Left ventricle myocardium superior (tissue), 1 donor: Measurements from ENCODE around the gene PCDH9. TPM values are rescaled to one million over a fixed set of nuclear protein-coding genes. Genes with fewer than 3 reads are reported as not detected.
A peak's percentile ranks its signal among the peaks of the same experiment; 100 is the strongest.

ENCODE experiments used
- ATAC-seq: fragments of 200-7000 bp; cut with Tn5 transposase; one replicate; pipeline ENCODE4 v1.9.1; 2020; ENCODE audit warnings: mild to moderate bottlenecking, moderate library complexity
- DNase-seq: peaks from one replicate; pipeline ENCODE4 v3.0.0-alpha.2; 2020
- intact Hi-C: fragments of 100-400 bp; cut with micrococcal nuclease; formaldehyde crosslinking; loops from one replicate; pipeline ENCODE4 v1.11.0; 2022
- total RNA-seq: library from RNA; stranded (reverse); fragmentation: NEBNext Ultra II Directional; extraction: Animal tissue kit (Norgen Biotek cat#: 25700); gene quantifications from one replicate; pipeline ENCODE4 v1.2.1, GENCODE V29; 2021
- donor health status: DM: no; HTN: yes; CAD: no; lungs with severe emphysema.

Gene PCDH9
- total RNA-seq, 1 donor from 2014 or later, result 12.9 TPM

GRCh38 chr13:66842766-66843165 is 387.4 kb downstream of the PCDH9 start:
- DNase-seq, result no peak
- ATAC-seq, result no peak

GRCh38 chr13:66840621-66841020 is 389.5 kb downstream of the PCDH9 start:
- DNase-seq (no peak), ATAC-seq (no peak)
- intact Hi-C loops, result no loop called here

More at GRCh38 chr13:66842766-66843165, 387.4 kb downstream of the PCDH9 start:
- intact Hi-C loops, result no loop called here

- DNase-seq (no peak), ATAC-seq (peak; percentile 10)
- intact Hi-C loops, result no loop called here
Observed at GRCh38 chr13:66837246-66837645, 392.9 kb downstream of the PCDH9 start.

GRCh38 chr13:66835040-66835628 is 395.0 kb downstream of the PCDH9 start:
- intact Hi-C loops, result no loop called here

GRCh38 chr13:66830940-66831716 is 399.0 kb downstream of the PCDH9 start:
- DNase-seq, result no peak
- intact Hi-C loops, result no loop called here
- no peak for ATAC-seq

More at GRCh38 chr13:66835040-66835628, 395.0 kb downstream of the PCDH9 start:
- peak; percentile 88 for DNase-seq
- ATAC-seq, result peak; percentile 96

- no peak for ATAC-seq
- intact Hi-C loops, result no loop called here
- DNase-seq, result no peak
Observed at GRCh38 chr13:66829803-66830202, 400.3 kb downstream of the PCDH9 start.

GRCh38 chr13:66826398-66826797 is 403.7 kb downstream of the PCDH9 start:
- intact Hi-C loops, result no loop called here
- DNase-seq, result no peak
- ATAC-seq, result no peak

- ATAC-seq (no peak), DNase-seq (no peak)
- intact Hi-C loops, result no loop called here
Observed at GRCh38 chr13:66821551-66821950, 408.6 kb downstream of the PCDH9 start.

GRCh38 chr13:66811455-66811854 is 418.7 kb downstream of the PCDH9 start:
- DNase-seq (no peak), ATAC-seq (no peak)
- intact Hi-C loops, result no loop called here

- ATAC-seq, result no peak
- intact Hi-C loops, result no loop called here
- DNase-seq, result no peak
Observed at GRCh38 chr13:66809485-66809884, 420.7 kb downstream of the PCDH9 start.

- intact Hi-C loops, result no loop called here
- DNase-seq (no peak), ATAC-seq (no peak)
Observed at GRCh38 chr13:66807251-66807650, 422.9 kb downstream of the PCDH9 start.

- ATAC-seq, result peak; percentile 54
- intact Hi-C loops, result no loop called here
- no peak for DNase-seq
Observed at GRCh38 chr13:66805657-66806056, 424.5 kb downstream of the PCDH9 start.

GRCh38 chr13:66803808-66804456 is 426.2 kb downstream of the PCDH9 start:
- intact Hi-C loops, result no loop called here
- ATAC-seq (peak; percentile 25), DNase-seq (no peak)

- intact Hi-C loops, result no loop called here
- DNase-seq (no peak), ATAC-seq (no peak)
Observed at GRCh38 chr13:66803013-66803807, 426.9 kb downstream of the PCDH9 start.

- intact Hi-C loops, result no loop called here
- DNase-seq (no peak), ATAC-seq (no peak)
Observed at GRCh38 chr13:66795636-66796035, 434.5 kb downstream of the PCDH9 start.

- ATAC-seq (no peak), DNase-seq (no peak)
- intact Hi-C loops, result no loop called here
Observed at GRCh38 chr13:66794340-66795031, 435.6 kb downstream of the PCDH9 start.

- intact Hi-C loops, result no loop called here
- ATAC-seq, result no peak
- DNase-seq, result no peak
Observed at GRCh38 chr13:66790861-66791260, 439.3 kb downstream of the PCDH9 start.

- intact Hi-C loops, result no loop called here
- no peak for DNase-seq
- no peak for ATAC-seq
Observed at GRCh38 chr13:66781241-66781640, 448.9 kb downstream of the PCDH9 start.

GRCh38 chr13:66780814-66781213 is 449.3 kb downstream of the PCDH9 start:
- intact Hi-C loops, result no loop called here
- no peak for ATAC-seq
- DNase-seq, result no peak
